NCI-H2171 treated with DMSO at 0.1 percent for 48 hours (cell line): Measurements from ENCODE around the gene COL1A1.

Experiments used
- DNase-seq: peaks from one replicate; lab custom pipeline; 2025; lab: John Stamatoyannopoulos, UW

Gene COL1A1

DNA sequence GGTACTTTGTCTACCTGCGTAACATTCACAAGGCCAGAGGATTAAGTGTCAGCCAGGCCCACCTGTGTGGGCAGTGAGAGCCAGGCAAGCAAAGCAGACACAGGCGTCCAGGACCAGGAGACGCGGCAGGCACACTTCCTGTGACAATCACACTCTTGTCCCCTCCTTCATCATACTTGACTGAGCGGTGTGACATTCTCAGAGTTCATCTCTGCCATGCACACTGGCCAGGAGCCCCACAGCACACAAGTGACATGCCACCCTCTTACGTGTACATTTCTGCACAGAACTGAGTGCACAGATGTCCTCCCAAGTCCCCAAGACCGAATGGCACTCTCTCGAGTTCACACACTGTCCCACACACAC lies 59.7 kb downstream of the COL1A1 start:
- no peak for DNase-seq

DNA sequence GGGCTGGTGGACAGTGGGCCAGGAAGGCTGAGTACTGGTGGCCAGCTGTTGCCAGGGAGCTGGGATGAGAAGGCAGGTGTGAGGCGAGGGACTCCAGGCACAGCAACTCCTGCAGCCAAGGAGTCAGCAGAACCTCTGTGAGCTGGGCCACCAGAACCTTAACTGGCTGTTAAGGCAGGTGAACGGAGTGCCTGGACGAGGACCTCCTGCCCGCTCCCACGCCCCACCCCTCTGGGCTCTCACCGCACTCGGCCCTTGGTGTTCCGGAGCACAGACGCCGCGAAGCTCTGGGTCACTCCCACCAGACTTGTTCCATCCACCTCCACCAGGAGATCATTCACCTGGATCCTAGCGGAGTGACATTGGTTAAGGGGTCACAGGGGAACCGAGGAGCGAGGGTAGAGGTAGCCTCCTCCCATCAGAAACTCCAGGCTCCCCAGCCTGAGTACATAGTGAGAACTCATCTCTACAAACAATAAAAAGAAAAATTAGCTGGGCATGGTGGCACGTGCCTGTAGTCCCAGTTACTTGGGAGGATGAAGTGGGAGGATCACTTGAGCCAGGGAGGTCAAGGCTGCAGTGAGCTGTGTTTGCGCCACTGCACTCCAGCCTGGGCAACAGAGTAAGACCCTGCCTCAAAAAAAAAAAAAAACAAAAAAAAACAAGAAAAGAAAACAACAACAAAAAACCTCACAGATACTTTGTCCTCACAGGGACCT lies 60.2 kb downstream of the COL1A1 start:
- no peak for DNase-seq

DNA sequence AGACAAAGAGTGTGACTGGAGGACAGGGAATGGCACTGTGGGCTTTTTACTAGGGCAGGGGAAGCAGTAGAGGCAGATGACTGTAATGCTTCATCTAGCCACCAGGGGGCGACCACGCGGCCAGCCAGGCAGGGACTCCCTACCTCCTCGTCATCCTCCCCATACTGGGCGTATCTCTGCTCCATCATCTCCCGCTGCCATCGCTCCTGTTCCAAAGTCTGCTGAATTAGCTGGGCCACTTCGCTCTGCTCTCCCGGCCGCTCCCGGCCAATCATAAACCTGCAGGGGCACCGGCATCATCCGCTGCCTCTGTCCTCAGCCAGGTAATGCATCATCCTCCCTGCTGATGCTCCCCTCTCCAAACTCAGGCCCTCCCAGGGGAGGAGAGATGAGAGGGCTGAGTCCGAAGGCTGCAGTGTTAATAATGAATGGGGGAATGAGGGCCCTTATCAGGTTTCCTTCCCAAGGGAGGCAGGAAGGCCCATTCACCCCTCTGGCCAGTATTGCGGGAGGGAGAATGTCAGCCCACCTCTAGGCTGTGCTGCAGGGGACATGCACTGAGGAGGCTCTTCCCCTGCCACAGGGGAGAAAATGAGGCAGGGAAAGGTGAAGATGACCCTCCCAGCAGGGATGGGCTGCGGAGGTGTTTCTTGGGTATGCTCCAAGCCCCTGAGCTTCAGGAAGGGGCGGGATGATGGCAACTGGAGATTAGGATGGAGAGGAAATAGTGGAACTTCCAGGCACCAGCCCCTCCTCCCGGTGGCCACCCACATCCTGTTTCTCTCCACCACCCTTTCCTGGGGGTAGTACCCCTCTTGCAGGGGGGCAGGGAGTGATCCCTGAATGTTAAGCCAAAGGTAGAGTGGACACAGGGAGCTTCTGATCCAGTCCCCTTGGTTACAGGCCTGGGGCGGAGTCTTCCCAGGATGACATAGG lies 61.2 kb downstream of the COL1A1 start:
- peak; percentile 52 for DNase-seq

DNA sequence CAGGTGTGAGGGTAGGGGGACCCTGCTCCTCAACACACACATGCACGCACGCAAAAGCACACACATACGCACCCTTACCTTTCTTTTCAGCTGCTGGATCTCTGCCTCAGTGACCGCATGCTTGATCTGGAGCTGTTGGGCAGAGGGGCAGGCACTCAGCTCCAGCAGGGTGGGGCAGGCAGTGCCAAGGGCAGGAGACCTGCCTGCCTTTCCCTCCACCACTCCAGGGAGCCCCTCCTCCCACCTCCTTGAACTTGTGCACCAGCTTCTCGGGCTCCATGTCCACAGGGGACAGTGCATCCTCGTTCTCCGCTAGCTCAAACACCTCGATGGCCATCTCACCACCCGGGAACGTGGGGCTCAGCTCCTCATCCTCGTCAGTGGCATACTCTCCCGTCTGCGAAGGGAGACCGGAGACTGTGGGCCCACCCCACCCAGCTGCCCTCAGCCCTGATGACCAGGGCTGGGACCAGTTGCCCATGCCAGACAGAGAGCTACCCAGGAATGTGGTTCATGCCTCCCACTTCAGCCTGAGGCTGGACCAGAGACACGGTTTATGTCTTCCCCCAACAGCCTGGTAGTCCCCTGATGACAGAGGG lies 62.1 kb downstream of the COL1A1 start:
- no peak for DNase-seq

DNA sequence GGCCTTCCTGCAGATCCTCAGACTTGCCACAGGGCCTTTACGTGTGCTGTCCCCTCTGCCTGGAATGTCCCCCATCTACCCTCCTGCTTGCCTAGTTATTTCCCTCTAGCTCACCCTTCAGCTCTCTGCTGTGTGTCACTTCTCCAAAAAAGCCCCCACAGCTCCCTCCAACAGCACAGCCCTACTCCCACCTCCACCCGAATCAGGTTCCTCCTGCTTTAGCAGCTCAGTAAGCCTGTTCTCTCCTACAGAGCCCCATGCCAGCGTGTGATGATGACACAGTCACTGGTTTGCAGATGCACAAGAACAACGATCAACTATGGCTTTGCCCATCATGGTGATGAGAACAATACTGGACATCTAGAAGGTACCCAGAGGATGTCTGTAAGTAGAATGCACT lies 64.4 kb downstream of the COL1A1 start:
- no peak for DNase-seq

DNA sequence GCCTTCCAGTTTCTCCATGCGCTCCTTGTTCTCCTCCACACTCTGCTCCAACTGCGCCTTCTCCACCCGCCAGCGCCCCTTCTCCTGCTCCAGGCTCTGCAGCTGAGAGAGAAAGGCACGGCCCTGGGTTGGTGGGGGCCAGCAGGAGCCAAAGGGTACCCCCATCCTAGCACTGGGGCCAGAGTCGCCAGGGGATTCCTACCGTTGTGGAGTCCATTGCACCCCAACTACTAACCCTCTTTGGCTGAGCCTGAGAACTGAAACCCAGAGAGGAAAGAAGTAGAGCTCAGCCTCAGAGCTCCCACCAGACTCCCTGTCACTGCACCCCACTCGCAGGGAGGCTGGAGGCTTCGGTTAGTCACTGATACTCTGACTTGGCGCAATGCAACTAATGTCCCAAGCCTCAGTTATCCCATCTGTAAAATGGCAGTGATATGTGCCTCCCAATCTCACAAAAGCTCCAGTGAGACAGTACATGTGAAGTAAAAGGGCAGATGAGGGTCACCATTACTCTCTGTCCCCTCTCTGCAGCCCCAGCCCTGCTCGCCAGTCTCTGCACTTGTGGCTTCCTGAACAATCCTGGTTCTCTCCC lies 65.2 kb downstream of the COL1A1 start:
- DNase-seq = no peak

DNA sequence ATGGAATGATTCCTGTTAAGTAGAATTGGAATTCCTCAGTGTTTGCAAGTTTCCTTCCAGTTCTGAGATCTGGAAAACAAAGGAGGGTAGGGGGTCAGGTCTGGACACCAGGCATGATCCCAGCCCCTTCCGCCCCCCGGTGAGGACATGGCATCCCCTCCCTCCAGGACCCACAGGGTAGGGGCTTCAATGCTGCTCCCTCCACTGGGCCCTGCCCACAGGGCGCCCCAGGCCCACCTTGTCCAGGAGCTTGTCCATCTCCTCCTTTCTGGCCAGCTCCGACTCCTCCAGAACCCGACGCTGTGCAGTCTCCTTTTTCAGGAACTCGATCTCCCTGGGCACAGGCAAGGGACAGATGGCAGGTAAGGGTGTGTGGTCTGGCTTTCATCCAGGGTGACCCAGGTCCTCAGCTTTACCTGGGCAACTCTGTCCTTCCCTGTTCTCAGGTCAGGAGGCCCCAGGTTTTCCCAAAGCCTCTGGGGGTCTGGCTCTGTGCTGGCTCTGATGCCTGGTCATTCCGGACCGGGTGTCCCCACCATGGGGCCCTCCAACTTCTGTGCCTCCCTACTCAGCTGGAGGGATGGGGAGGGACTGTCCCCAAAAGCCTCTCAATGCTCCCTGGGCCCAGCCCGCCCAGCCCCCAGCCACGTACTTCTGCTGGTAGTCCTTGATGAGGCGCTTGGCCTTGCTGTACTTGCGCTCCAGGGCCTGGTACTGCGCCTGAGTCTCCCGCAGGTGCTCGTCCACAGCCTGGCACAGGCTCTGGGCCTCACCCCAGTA lies 65.9 kb downstream of the COL1A1 start:
- no peak for DNase-seq

DNA sequence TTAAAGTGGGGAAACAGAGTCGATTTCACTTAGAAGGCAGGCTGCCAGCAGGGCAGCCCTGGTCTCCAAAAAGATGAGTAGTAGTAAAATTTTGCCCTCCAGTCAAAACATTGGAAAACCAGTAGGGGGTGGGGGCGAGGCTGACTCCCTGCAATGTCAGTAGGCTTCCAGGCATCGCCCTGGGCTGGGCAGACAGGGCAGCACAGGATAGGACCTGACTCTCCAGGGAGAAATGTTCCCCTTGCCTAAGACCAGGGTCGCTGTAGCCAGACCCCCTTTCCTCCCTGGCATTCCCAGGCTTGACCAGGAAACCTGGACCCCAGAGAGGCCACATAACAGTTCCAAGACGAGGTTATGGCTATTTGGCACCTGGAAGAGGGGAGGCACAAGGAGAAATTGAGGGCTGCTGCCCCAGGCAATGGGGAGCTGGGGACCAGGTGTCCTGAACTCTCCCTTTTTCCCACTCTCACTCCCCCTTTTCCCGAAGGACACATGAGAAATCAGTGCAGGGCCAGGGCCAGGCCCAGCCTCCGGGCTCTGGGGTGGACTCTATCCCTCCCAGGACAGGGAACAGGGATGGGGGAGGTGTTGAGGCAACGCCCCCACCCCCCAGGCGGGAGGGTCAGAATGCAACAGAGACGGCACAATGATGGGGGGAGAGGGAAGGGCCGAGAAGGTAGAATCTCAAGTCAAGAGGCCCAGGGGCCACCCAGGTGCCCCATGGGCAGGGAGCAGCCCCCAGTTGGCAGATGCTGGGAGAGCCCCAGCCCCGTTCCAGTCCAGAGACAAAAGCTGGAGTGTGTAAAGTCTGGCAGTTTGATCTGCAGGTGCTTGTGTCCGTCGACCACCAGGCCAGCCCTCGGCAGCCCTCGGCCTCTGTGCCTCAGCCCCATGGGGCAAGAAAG lies 67.0 kb downstream of the COL1A1 start:
- DNase-seq = no peak

DNA sequence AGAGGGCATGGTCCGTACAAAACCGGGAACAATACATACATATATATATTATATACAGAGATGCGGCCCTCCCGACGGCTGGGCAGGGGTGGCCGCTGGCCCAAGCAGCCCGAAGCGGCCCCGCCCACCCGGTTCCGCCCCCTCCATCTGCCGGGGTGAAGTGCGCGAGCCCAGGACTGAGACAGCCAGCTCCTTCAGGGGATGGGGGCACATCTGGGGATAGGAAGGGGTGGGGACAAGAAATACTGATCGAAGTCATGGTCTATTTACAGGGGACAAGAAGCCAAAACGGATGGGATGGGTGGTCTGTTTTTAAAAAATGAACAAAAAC lies 67.7 kb downstream of the COL1A1 start:
- no peak for DNase-seq
